ENCODE measurements around the gene TRHDE.

DNA sequence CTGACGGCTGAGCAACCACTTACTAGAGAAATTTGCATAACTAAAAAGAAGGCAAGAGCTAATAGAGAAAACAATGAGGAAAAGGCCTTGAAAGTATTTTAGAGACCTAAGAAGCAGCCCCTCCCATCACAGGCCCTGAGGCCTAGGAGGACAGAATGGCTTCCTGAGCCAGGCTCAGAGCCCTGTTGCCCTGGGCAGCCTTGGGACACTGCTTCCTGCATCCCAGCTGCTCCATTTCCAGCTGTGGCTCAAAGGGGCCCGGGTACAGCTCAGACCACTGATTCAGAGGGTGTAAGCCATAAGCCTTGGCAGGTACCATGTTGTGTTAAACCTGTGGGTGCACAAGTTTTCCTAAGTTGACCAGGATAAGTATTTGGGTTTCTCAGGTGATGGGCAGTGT, 181.4 kb downstream of the TRHDE start:
- TF ChIP-seq, protein P1, sequence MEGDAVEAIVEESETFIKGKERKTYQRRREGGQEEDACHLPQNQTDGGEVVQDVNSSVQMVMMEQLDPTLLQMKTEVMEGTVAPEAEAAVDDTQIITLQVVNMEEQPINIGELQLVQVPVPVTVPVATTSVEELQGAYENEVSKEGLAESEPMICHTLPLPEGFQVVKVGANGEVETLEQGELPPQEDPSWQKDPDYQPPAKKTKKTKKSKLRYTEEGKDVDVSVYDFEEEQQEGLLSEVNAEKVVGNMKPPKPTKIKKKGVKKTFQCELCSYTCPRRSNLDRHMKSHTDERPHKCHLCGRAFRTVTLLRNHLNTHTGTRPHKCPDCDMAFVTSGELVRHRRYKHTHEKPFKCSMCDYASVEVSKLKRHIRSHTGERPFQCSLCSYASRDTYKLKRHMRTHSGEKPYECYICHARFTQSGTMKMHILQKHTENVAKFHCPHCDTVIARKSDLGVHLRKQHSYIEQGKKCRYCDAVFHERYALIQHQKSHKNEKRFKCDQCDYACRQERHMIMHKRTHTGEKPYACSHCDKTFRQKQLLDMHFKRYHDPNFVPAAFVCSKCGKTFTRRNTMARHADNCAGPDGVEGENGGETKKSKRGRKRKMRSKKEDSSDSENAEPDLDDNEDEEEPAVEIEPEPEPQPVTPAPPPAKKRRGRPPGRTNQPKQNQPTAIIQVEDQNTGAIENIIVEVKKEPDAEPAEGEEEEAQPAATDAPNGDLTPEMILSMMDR (IDR thresholded peaks at IDR 0.05) = no peak
- no peak for TF ChIP-seq POLR2A (IDR thresholded peaks at IDR 0.05)

All from breast epithelium (tissue), 3 donors.